ENCODE measurements around the gene F8.
"Not testable (repeated sequence)": the region's sequence is repeated elsewhere in the genome, so short reads cannot be mapped to it uniquely, and the experiment has no call there.

GRCh38 chrX:155006379-155006778 is 16.1 kb downstream of the F8 start:
- TF ChIP-seq, protein P1, sequence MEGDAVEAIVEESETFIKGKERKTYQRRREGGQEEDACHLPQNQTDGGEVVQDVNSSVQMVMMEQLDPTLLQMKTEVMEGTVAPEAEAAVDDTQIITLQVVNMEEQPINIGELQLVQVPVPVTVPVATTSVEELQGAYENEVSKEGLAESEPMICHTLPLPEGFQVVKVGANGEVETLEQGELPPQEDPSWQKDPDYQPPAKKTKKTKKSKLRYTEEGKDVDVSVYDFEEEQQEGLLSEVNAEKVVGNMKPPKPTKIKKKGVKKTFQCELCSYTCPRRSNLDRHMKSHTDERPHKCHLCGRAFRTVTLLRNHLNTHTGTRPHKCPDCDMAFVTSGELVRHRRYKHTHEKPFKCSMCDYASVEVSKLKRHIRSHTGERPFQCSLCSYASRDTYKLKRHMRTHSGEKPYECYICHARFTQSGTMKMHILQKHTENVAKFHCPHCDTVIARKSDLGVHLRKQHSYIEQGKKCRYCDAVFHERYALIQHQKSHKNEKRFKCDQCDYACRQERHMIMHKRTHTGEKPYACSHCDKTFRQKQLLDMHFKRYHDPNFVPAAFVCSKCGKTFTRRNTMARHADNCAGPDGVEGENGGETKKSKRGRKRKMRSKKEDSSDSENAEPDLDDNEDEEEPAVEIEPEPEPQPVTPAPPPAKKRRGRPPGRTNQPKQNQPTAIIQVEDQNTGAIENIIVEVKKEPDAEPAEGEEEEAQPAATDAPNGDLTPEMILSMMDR (IDR thresholded peaks at IDR 0.05) = not testable (repeated sequence)
- TF ChIP-seq POLR2AphosphoS5 (IDR thresholded peaks at IDR 0.05) = not testable (repeated sequence)
